OCI-LY1 (cell line): ENCODE data around the gene MYO16.

Experiments
- H2AFZ ChIP-seq: fragments of 200-600 bp; sonication (generic), shearing (Covaris generic); 2 replicates; pipeline ENCODE4 v1.6.0; 2014; ENCODE audit warnings: antibody characterized with exemption, mild to moderate bottlenecking, low read length
- H3F3A ChIP-seq: fragments of 200-600 bp; sonication (generic), shearing (Covaris generic); 2 replicates; pipeline ENCODE4 v1.6.0; 2014; ENCODE audit warnings: mild to moderate bottlenecking, antibody characterized with exemption, low read length, moderate library complexity; ENCODE audit not compliant: insufficient read depth
- H3K27ac ChIP-seq: fragments of 200-600 bp; sonication (generic); 2 replicates; pipeline ENCODE4 v1.5.1; 2014; ENCODE audit warnings: low read length, mixed run types, mild to moderate bottlenecking, low read depth; ENCODE audit not compliant: poor library complexity, severe bottlenecking
- H3K27me3 ChIP-seq: fragments of 200-600 bp; sonication (generic); 2 replicates; pipeline ENCODE4 v1.6.0; 2014; ENCODE audit warnings: antibody characterized with exemption, mild to moderate bottlenecking, low read length, moderate library complexity; ENCODE audit not compliant: insufficient read depth
- H3K36me3 ChIP-seq: fragments of 200-600 bp; sonication (generic); 2 replicates; pipeline ENCODE4 v1.6.1; 2014; ENCODE audit warnings: mild to moderate bottlenecking, antibody characterized with exemption, low read length, moderate library complexity, mixed read lengths; ENCODE audit not compliant: insufficient read depth
- H3K4me1 ChIP-seq: fragments of 200-600 bp; sonication (generic); 2 replicates; pipeline ENCODE4 v1.5.1; 2014; ENCODE audit warnings: mild to moderate bottlenecking, low read length, moderate library complexity; ENCODE audit not compliant: insufficient read depth, severe bottlenecking
- H3K4me2 ChIP-seq: fragments of 200-600 bp; sonication (generic), shearing (Covaris generic); 2 replicates; pipeline ENCODE4 v1.6.1; 2014; ENCODE audit warnings: low read length
- H3K4me3 ChIP-seq: fragments of 200-600 bp; sonication (generic); 2 replicates; pipeline ENCODE4 v1.5.1; 2014; ENCODE audit warnings: low read length, low read depth, mild to moderate bottlenecking, mixed read lengths; ENCODE audit not compliant: poor library complexity, severe bottlenecking
- H3K79me2 ChIP-seq: fragments of 200-600 bp; shearing (Covaris generic); 2 replicates; pipeline ENCODE4 v1.6.1; 2016; ENCODE audit warnings: mixed run types, low read length, mixed read lengths; ENCODE audit not compliant: insufficient read depth
- H3K9ac ChIP-seq: fragments of 200-600 bp; sonication (generic), shearing (Covaris generic); 2 replicates; pipeline ENCODE4 v1.6.1; 2014; ENCODE audit warnings: mild to moderate bottlenecking, low read length, mixed read lengths
- H3K9me2 ChIP-seq: fragments of 200-600 bp; sonication (generic), shearing (Covaris generic); 2 replicates; pipeline ENCODE4 v1.6.1; 2014; ENCODE audit warnings: low read depth, mild to moderate bottlenecking, low read length, mixed read lengths
- H3K9me3 ChIP-seq: fragments of 200-600 bp; shearing (Covaris generic); 2 replicates; pipeline ENCODE4 v1.6.1; 2014; ENCODE audit warnings: low read length, mixed read lengths
- H4K20me1 ChIP-seq: fragments of 200-600 bp; sonication (generic), shearing (Covaris generic); 2 replicates; pipeline ENCODE4 v1.6.0; 2016; ENCODE audit warnings: mild to moderate bottlenecking, low read length; ENCODE audit not compliant: insufficient read depth
- CTCF ChIP-seq: fragments of 200-600 bp; sonication (generic), shearing (Covaris generic); IDR thresholded peaks from 2 replicates; pipeline ENCODE4 v1.5.1; 2017; ENCODE audit warnings: mild to moderate bottlenecking, antibody characterized with exemption, low read length, moderate library complexity, mixed read lengths
- EZH2 ChIP-seq: fragments of 200-600 bp; sonication (generic), shearing (Covaris generic); IDR thresholded peaks from 2 replicates; pipeline ENCODE4 v1.8.0; 2017; ENCODE audit warnings: borderline replicate concordance, mixed run types, mild to moderate bottlenecking, antibody characterized with exemption, low read length, moderate library complexity, mixed read lengths

MYO16 gene

GRCh38 chr13:109074436-109074835, 445.0 kb downstream of the MYO16 start:
- H3K27me3 ChIP-seq: no peaks in the 10 kb centered on the region
- no peak for TF ChIP-seq CTCF
- no peak for TF ChIP-seq EZH2
- H3K9me3 ChIP-seq: no peaks in the 10 kb centered on the region
- H3K36me3 ChIP-seq: no peaks in the 10 kb centered on the region
- no peaks in the 10 kb centered on the region for H3K4me1 ChIP-seq
- H3K4me2 ChIP-seq: no peak overlapping the region
- H3K4me3 ChIP-seq: no peak overlapping the region
- H4K20me1 ChIP-seq: no peaks in the 10 kb centered on the region
- no peak overlapping the region for H3K9ac ChIP-seq
- no peaks in the 10 kb centered on the region for H3F3A ChIP-seq
- no peak overlapping the region for H3K27ac ChIP-seq
- no peaks in the 10 kb centered on the region for H3K79me2 ChIP-seq
- H2AFZ ChIP-seq: no peak overlapping the region
- no peaks in the 10 kb centered on the region for H3K9me2 ChIP-seq

- Histone ChIP-seq H3K9me2 (no peaks in the 10 kb centered on the region), H3F3A (no peaks in the 10 kb centered on the region), H3K27ac (no peak overlapping the region), H3K27me3 (no peaks in the 10 kb centered on the region), H3K9ac (no peak overlapping the region), H4K20me1 (no peaks in the 10 kb centered on the region), H3K9me3 (no peaks in the 10 kb centered on the region), H3K4me1 (no peaks in the 10 kb centered on the region), H2AFZ (no peak overlapping the region), H3K4me2 (no peak overlapping the region), H3K36me3 (no peaks in the 10 kb centered on the region), H3K79me2 (no peaks in the 10 kb centered on the region), H3K4me3 (no peak overlapping the region)
- TF ChIP-seq EZH2 (no peak), CTCF (no peak)
These were observed 445.4 kb downstream of the MYO16 start for GRCh38 chr13:109074853-109075252.

- H3K36me3 ChIP-seq: no peaks in the 10 kb centered on the region
- no peaks in the 10 kb centered on the region for H3K79me2 ChIP-seq
- H3K9me2 ChIP-seq: no peaks in the 10 kb centered on the region
- no peak overlapping the region for H3K4me2 ChIP-seq
- no peak overlapping the region for H2AFZ ChIP-seq
- H3K9ac ChIP-seq: no peak overlapping the region
- no peaks in the 10 kb centered on the region for H3K4me1 ChIP-seq
- H4K20me1 ChIP-seq: no peaks in the 10 kb centered on the region
- no peaks in the 10 kb centered on the region for H3K27me3 ChIP-seq
- no peaks in the 10 kb centered on the region for H3F3A ChIP-seq
- no peaks in the 10 kb centered on the region for H3K9me3 ChIP-seq
- TF ChIP-seq CTCF (no peak), EZH2 (no peak)
- H3K27ac ChIP-seq: no peak overlapping the region
- no peak overlapping the region for H3K4me3 ChIP-seq
These were observed 458.7 kb downstream of the MYO16 start for GRCh38 chr13:109087916-109088623.
